NCI-H2029 (cell line): ENCODE data around the gene SPHK1.
A peak's percentile ranks its signal among the peaks of the same experiment; 100 is the strongest.

ENCODE experiments used
- DNase-seq: peaks from one replicate; lab custom pipeline; 2025; lab: John Stamatoyannopoulos, UW

Gene SPHK1

DNA sequence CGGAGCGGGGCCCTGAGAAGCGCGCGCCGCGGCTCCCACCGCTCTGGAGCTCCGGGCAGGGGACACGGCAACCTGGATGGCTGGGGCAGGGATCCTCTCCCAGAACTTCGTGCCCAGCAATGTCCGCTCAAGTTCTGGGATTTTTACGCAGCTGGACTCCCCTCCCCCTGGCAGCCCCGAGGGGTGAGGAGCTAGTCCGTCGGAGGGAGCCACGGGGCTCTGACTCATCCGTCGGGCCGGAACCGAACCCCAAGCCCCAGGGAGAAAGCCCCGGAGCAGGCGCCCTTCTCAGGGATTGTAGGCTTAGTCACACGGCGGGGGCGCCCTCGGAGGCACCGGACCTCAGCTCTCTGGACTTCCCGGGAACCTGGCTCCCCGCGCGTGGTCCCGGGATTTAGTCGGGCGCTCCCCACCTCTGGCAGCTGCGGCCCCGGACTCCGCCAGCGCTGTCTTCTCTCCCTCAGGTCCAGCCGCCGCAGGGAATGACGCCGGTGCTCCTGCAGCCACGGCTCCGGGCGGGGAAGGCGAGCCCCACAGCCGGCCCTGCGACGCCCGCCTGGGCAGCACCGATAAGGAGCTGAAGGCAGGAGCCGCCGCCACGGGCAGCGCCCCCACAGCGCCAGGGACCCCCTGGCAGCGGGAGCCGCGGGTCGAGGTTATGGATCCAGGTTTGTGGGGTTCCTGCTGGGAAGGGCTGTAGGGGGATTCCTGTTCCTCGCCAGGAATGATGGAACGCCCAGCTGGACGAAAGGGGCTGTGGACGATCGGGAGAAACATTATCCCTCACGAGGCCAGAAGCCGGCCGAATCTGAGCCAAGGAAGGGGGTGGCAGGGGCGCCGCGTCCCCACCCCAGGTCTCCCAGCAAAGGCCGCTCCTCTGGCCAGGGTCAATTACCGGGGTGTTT, 830 bp downstream of the SPHK1 start:
- DNase-seq: no peak

DNA sequence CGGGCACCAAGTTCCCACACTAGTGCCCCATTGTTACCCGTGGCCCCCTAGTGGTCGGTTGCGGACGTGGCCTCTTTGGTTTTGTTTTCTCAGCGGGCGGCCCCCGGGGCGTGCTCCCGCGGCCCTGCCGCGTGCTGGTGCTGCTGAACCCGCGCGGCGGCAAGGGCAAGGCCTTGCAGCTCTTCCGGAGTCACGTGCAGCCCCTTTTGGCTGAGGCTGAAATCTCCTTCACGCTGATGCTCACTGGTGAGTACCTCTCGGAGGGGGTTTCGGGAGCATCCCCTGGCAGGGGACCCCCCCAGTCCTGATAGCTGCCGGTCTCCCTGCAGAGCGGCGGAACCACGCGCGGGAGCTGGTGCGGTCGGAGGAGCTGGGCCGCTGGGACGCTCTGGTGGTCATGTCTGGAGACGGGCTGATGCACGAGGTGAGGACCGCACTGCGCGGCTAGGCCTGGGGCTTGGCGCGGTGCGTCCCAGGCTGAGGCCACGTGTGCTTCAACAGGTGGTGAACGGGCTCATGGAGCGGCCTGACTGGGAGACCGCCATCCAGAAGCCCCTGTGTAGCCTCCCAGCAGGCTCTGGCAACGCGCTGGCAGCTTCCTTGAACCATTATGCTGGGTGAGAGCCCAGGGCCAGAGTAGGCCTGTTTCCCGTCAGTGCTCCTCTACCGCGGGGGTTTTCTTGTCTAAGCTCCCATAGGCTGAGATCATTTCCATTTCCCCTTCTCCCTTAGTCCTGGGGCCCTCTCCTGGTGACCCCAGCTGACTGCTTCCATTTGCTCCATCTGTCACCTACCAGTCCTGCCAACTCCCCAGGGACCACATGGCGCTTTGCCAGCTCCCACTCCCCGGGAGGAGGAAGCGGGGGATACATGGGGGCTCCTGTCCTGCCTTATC, 1.7 kb downstream of the SPHK1 start:
- DNase-seq: peak; percentile 38

GRCh38 chr17:76386966-76387765, 2.8 kb downstream of the SPHK1 start:
- no peak for DNase-seq

DNA sequence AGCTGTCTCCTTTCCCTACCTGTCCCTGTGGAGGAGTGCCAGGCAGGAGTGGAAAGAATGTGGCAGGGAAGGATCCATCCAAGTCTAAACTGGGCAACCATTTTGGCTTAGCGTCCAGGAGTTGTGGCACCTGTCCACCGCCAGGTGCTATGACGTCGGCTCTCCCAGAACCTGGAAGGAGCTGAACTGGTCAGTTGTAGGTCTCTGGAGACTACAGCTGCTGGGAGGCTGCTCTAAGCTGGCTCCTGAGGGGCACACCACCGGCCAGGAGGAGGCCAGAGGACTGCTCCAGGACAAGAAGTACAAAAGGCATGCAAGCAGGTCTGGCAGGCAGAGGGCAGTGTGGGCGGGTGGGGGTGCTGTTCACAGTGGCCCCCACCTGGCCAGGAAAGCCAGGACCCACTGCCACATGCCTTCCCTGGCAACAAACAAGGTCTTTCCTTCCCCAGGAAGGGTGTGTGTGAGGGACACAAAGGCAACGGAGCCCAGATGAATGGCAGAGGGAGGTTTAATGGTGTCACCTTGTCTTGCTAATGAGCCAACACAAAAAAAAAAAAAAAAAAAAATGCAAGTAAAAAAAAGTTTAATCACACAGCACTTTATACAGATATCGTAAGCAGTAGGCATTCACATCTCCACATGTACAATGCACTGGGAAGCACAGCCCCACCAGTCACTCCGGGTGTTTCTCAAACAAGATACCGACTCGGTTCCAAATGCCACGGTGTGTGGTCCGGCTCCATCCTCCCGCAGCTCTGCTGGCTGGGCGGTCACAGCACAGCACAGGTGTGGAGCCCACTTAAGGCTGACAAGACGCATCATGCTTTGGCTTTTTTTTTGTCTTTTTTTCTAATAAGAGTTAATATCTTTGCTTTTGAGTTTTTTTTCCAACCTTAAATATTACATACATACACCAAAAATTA, 4.8 kb downstream of the SPHK1 start:
- DNase-seq: no peak

GRCh38 chr17:76390003-76390421, 5.6 kb downstream of the SPHK1 start:
- DNase-seq: no peak

DNA sequence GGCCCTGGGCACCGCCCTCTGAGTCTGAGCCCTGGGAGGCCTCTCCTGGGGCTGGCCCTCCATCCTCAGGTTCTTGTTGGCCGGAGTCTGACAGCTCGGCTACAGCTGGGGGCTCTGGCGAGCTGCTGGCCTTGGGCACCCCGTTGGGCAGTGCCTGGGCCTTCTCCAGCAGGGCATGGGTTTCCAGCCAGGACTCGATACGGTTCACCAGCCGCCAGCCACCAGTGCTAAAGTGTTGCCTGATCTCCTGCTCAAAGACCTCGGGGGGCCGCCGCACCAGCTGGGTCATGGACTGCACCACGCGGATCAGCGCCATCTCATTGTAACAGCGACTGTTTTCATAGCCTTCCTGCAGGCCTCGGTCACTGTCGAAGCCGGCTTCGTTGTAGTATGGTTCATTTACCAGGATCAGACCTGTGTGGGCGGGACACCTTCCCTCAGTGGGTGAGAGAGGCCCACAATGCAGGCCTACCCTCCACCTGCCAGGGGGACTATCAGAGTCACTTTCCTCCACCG, 6.8 kb downstream of the SPHK1 start:
- no peak for DNase-seq

GRCh38 chr17:76394166-76394565, 9.8 kb downstream of the SPHK1 start:
- no peak for DNase-seq

DNA sequence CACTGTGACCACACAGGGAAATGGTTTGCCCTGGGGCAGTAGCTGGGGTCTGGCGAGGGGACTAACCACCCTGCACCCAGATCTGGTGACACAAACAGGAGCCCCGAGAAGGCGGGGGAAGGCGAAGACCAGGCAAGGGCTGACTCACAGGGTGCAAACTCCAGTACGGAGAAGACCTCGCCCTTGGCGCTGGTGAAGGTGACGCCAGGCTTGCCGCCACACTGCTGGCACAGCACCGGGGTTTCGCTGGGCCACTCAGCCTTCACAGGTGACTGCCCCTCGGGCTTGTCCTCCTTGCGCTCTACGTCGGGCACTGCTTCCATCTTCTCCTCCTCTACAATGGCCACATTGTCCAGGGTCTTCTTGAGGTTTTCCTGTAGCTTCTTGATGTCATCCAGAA, 11.6 kb downstream of the SPHK1 start:
- no peak for DNase-seq

DNA sequence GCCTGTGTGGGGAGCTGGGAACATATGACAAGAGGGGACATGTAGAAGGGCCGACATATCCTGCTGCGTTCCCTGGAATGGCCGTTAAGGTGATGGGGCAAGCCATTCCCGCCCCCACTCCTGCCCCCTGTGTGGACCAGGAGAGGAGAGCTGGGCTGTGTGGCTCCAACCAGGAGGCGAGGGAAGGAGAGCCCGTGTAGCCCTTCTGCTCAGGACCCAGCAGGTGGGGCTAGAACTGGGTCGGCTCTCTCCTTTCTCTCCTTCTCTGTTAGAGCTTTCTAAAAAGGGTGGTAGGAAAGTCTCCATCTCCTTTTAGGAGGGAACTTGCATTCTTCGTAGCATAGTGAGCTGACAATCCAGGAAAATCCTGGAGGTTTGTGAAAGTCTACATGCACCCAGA, 12.8 kb downstream of the SPHK1 start:
- no peak for DNase-seq

GRCh38 chr17:76397687-76398522, 13.5 kb downstream of the SPHK1 start:
- DNase-seq: peak; percentile 54

DNA sequence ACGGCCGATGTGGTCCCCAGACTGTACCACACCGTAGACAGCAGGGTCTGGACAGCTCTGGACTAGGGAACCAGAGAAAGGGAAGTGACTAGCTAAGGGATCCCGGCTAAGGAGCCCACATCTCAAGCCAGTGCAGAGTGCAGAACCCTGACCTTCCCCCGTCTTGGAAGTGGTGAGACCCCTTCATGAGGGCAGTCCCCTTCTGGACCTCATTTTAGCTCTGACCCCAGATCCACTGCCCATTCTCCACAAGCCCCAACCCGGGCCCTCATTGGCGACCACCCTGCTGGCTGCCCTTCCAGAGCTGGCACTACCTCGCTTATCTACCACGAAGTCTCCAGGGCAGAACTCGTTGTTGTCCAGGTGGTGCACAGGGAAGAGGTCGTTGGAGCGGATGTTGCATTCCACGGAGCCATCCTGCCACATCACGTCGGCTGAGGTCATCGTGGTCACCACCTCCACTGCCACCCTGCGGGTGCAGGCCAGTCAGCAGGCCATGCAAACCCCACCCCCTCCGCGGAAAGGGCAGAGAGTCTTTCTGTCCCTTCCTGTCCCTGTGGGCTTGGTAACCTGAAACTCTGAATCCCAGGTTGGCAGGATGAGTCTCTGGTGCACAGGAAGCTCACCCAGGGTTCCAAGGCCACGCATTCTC, 14.2 kb downstream of the SPHK1 start:
- no peak for DNase-seq

GRCh38 chr17:76399175-76400172, 15.1 kb downstream of the SPHK1 start:
- DNase-seq: no peak

DNA sequence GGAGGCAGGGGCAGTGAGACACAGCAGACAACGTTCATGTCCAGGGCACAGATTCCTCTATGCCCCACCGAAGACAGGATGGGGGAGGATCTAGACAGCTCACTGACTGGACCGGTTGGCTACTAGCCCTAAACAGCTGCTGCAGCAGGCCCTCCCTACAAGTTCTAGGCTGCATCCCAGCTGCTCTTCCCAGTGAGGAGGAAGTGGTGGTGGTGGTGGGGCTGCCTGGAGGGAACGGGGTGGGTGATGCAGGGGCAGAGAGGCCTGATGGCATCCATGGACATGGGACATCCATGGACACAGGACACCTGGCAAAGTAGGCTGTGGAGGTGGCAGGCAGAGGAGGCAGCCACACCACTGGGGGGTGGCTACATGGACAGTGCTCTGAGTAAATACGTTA, 18.3 kb downstream of the SPHK1 start:
- no peak for DNase-seq

DNA sequence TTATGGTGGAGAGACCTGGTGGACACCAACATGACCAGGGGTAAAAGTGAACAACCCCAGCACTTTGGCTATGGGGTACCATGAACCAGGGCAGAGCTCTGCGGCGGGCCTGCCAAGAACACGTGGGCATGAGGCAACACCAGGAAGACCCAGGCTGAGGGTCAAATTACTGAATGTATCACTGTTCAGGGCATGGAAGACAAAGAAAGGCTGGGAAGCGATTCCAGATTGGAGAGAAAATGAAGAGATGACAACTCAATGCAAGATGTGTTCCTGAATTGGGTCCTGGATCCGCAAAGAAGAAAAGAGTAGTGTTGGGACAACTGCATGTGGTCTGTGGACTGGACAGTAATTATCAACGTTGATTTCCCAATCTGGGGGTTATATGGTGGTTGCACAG, 19.8 kb downstream of the SPHK1 start:
- no peak for DNase-seq

DNA sequence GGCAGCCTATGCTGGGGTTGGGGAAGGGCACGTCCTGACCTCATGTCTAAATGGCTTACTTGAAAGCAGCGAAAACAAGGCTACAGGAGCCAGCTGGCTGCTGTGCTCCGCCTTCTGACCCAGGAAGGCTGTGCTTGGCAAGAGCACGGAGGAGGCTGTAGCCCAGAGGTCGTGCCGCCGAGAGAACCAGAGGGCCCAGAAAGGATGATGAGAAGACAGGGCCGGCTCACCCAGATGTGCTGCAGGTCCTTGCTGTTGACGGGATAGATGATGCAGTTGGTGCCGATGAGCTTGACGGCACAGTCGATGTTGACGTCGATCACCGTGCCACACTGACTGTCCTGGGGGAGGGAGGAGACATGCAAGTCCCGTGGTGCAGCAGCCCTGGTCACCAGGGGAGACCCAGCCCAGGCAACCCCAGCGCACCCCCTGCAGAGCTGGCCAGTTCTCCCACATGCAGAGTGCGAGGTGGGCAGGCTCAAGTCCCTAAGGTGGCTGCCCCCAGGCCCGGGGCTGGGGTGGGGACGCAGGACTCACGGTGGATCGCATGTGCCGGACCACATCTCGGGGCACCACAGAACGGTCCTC, 20.7 kb downstream of the SPHK1 start:
- no peak for DNase-seq

GRCh38 chr17:76405607-76405966, 21.2 kb downstream of the SPHK1 start:
- DNase-seq: no peak

DNA sequence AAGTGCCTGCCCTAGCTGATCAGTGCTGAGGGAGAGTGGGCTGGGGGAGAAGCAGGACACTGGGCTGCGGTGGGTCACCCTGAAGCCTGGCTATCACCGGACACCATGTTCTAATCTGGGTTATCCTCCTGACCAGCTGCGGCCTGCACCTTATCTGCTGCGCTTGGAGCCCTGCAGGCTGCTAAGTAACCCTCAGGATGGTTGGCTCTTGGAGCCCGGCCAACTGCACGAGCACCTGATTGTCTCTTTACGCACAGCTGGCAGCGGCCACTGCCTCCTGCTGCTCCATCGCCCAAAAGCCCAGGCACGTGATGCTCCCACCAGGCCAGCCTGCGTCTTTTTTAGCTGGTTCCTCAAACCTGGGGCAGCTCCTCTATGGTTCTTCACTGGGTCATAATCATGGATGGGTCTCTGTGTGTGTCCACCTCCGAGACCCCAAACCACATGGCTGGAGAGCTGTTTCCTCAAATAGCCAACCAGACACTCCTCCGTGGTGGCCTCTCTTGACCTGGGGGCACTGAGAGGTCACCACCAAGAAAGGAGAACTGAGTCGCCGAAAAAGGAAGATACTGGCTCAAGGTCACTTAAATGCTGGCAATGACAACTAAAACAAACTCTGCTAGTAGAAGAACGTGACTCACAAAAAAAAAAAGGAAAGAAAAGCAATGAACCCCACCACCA, 21.7 kb downstream of the SPHK1 start:
- DNase-seq: peak; percentile 71
